Peyer's patch (tissue), 4 donors: ENCODE results near the gene REC114.

Experiments used
- CTCF ChIP-seq, 6 experiments: fragments of 450-650 bp in 4 of 6; fragments of 200-600 bp in 2 of 6; sonication (generic) in 1 of 6; IDR thresholded peaks; one replicate each; pipeline ENCODE4 v1.5.1; 2017 to 2019; ENCODE audit warnings: antibody characterized with exemption in 6 of 6, mild to moderate bottlenecking in 3 of 6, moderate library complexity in 1 of 6
- POLR2A ChIP-seq, 2 donors: fragments of 450-650 bp; IDR thresholded peaks; one replicate each; pipeline ENCODE4 v1.5.1; 2017; ENCODE audit warnings: antibody characterized with exemption in 2 of 2, mild to moderate bottlenecking in 2 of 2, moderate library complexity in 2 of 2

- TF ChIP-seq POLR2A (IDR thresholded peaks at IDR 0.05) (no peak), CTCF (IDR thresholded peaks at IDR 0.05) (no peak)
These were observed 127.5 kb downstream of the REC114 start for GRCh38 chr15:73570355-73571032.
